ENCODE results near the gene CGB5. TPM values are rescaled to one million over a fixed set of nuclear protein-coding genes. Genes with fewer than 3 reads are reported as not detected.
"Not testable (repeated sequence)": the region's sequence is repeated elsewhere in the genome, so short reads cannot be mapped to it uniquely, and the experiment has no call there.

The CGB5 gene
- total RNA-seq, 1 donor from 2014 or later = not detected

DNA sequence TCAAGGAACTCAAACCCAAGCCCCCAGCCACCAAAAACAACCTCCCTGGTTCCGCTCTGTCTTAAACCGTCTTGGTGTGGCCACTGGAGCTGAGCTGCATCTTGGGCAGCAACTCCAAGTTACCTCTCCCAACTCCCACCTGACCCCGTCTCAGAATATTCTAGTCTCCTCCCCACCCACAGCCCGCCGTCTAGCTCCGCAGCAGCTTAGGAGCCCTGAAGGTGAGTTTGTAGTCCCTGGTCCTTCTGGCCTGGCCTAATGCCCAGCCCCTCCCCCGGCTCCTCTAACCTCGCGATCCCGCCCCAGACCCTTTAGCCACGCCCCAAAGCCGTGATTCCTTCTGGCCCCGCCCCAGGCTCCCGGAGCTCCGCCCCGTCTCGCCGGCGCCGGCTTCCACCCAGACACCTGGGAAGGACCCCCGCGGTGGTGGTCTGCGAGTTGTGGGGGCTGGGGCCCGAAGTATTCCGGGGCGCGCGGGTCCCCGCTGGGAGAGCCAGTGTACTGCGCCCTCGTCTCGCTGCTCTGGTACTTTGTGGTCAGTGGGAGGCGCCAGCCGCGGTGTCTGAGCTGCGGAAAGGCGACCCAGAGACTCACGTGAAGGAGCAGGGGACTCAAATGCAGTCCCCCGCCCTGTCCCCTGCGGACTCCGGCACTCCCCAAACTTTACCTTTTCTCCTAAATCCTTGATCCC, 24.3 kb upstream of the CGB5 start:
- ATAC-seq (peak; percentile 64), DNase-seq (ENCODE audit: missing footprints) (peak; percentile 76)
- intact Hi-C loops (cut with DNase I) = loop anchor here (5.0 kb wide), 1 partner anchor 68 kb away; the partner anchor contains the start of gene SNRNP70

DNA sequence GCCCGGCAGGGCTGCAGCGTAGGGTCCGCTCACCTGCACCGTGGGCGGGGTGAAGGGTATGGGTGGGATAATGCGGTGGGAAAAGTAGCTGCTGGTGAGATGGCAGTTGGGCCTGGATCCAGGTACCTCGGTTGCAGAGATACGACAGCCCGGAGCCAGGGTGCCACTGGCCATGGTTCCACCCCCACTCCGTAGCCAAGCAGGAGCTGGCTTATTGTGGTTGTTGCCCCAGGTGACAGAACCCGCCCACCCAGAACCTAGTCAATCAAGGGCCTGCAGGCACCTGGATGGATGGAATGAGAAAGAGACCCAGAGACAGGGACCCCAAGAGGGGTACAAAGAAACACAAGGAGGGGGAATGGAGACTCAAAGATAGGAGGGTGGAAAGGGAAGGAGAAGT, 23.3 kb upstream of the CGB5 start:
- ATAC-seq = no peak

DNA sequence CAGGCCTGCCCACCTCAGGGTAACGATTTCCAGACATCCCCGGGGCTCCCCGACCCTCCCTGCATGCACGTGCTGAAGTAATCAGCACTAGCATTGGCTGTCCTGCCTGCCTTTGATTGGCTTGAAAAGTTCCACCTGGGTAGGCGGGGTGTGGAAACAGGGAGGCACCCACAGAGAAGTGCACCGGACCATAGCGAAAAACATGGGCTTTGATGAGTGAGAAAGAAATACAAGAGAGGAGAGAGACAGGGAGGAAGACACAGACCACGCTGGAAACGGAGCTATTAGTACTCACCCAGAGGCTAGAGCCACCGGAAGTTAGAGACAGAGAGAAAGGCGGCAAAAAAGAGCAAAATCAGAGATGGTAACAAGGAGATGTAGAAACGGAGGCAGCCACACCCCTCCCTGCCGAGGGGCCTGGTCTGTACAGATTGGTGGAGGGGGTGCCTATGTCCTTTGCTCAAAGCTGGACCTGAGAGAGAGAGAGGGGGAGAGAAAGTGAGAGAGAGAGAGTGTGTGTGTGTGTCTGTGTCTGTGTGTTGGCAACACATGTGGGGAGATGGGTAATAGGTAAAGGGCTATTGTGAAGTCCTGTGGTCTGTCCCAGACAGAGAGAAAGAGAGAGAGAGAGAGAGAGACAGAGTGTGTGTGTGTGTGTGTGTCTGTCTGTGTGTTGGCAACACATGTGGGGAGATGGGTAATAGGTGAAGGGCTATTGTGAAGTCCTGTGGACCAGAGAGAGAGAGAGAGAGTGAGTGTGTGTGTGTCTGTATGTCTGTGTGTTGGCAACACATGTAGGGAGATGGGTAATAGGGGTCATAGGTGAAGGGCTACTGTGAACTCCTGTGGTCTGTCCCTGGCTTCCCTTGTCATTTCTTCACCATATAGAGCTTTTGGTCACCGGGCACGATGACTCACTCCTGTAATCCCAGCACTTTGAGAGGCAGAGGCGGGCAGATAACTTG, 22.4 kb upstream of the CGB5 start:
- ATAC-seq = no peak
- no peak for DNase-seq (ENCODE audit: missing footprints)
- intact Hi-C loops (cut with DNase I) = no loop called here

More for the DNA sequence above, 23.3 kb upstream of the CGB5 start:
- DNase-seq (ENCODE audit: missing footprints) = no peak
- intact Hi-C loops (cut with DNase I) = no loop called here

- DNase-seq (ENCODE audit: missing footprints) = no peak
- intact Hi-C loops (cut with DNase I) = no loop called here
- no peak for ATAC-seq
These were observed 21.5 kb upstream of the CGB5 start for GRCh38 chr19:49022116-49022515.

DNA sequence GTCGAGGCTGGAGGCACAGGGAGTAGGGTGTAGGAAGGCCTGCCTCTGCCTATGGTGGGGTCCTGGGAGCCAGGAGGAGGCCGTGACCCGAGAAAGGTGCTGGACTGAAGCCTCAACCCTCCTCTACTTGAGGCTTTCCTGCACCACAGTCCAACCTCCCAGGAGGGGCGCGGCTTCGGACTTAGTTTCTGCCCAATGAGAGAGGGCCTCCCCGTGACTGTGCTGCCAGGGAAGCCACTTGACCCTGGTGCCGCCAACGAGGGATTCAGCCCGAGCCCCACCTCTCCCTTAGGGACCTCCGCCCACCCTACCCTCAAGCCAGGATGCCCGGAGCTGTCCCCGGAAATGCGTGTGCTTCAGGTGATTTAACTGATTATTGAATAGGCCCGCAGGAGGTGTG, 19.4 kb upstream of the CGB5 start, which contains the start of gene CGB3:
Gene CGB3, minus strand, starts transcription at position 101 of the 400 bp plus-strand sequence. CDS start 362 bp downstream, outside the sequence.
- intact Hi-C loops (cut with DNase I); DNase-seq (ENCODE audit: missing footprints); ATAC-seq: not testable (repeated sequence)

- ATAC-seq; intact Hi-C loops (cut with DNase I); DNase-seq (ENCODE audit: missing footprints): not testable (repeated sequence)
These were observed 18.6 kb upstream of the CGB5 start for GRCh38 chr19:49025088-49025487.

- intact Hi-C loops (cut with DNase I); ATAC-seq; DNase-seq (ENCODE audit: missing footprints): not testable (repeated sequence)
These were observed 18.0 kb upstream of the CGB5 start for GRCh38 chr19:49025599-49025998.

DNA sequence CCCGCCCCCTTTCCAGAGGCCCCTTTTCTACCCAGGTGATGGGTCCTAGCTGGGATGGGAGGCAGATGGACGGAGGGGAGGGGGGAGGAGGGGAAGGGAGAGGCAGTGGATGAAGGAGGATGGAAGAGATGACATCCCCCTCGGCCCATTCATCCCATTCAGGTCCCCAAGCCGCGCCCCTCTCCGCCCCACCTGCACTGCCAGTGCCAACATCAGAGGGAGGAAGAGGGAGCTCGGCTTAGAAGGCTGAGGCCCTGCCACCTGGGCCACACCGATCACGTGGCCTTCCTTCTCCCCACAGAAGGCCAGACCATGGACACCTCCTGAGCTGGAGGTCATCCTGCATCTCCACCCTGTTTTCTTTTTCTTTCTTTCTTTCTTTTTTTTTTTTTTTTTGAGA, 15.0 kb upstream of the CGB5 start:
- DNase-seq (ENCODE audit: missing footprints); ATAC-seq; intact Hi-C loops (cut with DNase I): not testable (repeated sequence)

DNA sequence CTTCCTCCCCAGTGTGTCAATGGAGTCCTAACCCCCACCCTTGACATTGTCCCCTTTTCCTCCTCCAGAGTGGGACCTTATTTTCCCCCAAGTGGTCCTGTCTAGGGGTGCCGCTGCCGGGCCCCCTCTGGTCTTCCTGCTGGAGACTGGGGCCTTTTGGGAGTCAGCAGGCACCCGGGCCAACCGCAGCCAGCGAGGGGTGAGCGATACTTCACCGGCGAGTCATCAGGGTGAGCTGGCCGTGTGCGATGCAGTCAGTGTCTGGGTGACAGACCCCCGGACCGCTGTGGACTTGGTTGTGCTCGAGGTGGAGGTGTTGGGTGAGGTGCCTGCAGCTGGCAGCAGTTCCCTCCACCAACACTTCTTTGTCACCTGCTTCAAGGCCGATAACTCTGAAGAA, 13.9 kb upstream of the CGB5 start:
- intact Hi-C loops (cut with DNase I); DNase-seq (ENCODE audit: missing footprints); ATAC-seq: not testable (repeated sequence)

- ATAC-seq; DNase-seq (ENCODE audit: missing footprints); intact Hi-C loops (cut with DNase I): not testable (repeated sequence)
These were observed 13.3 kb upstream of the CGB5 start for GRCh38 chr19:49030323-49030722.

GRCh38 chr19:49031642-49032301, 11.9 kb upstream of the CGB5 start, which contains the start of gene CGB2:
TSS of gene CGB2 (plus strand) at chr19:49031890. CDS start at chr19:49032096, 206 bp downstream.
- DNase-seq (ENCODE audit: missing footprints); intact Hi-C loops (cut with DNase I); ATAC-seq: not testable (repeated sequence)

- intact Hi-C loops (cut with DNase I); ATAC-seq; DNase-seq (ENCODE audit: missing footprints): not testable (repeated sequence)
These were observed 6.8 kb upstream of the CGB5 start, which contains the start of gene CGB1 for GRCh38 chr19:49036815-49037214. TSS of gene CGB1 (minus strand) at chr19:49036895. CDS start at chr19:49036711, 184 bp downstream.

DNA sequence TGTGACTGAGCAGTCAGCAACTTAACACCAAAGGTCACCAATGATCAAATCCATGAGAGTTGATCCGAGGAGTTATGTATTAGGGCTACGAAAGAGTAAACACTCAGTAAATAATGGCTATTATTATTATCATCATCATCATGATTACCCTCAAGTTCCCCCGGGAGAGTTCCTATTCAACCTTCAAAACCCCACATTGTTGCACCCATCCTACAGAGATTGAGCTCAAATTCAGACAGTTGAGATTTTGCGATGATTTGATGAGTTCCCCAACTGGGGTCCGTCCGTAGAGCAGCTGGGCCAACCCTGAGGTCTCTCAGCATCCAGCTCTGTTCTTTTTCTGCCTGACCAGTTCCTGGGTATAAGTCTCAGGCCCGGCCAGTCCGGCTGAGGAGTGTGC, 5.5 kb upstream of the CGB5 start:
- DNase-seq (ENCODE audit: missing footprints); intact Hi-C loops (cut with DNase I); ATAC-seq: not testable (repeated sequence)

DNA sequence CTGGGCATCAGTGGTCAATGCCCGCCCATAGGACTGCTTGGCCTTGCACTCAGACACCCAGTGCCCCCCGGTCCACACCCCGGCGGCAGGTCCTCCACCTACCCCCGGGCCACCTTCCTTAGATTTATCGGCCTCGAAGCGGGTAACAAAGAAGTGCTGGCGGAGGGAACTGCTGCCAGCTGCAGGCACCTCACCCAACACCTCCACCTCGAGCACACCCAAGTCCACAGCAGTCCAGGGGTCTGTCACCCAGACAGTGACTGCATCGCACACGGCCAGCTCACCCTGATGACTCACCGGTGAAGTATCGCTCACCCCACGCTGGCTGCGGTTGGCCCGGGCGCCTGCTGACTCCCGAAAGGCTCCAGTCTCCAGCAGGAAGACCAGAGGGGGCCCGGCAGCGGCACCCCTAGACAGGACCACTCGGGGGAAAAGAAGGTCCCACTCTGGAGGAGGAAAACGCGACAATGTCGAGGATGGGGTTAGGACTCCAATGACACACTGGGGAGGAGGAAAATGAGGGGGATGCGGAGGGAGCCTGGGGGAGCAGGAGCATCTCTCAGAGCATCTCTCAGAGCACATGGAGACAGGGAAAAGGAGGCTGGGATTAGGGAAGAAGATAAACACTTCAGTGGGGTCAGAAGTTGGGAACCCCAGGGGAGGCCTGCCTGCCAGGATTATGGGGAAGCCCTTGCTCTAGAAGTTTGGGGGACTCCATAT, 4.9 kb upstream of the CGB5 start:
- intact Hi-C loops (cut with DNase I); DNase-seq (ENCODE audit: missing footprints); ATAC-seq: not testable (repeated sequence)

- intact Hi-C loops (cut with DNase I); DNase-seq (ENCODE audit: missing footprints); ATAC-seq: not testable (repeated sequence)
These were observed 3.9 kb upstream of the CGB5 start for GRCh38 chr19:49039736-49040135.

DNA sequence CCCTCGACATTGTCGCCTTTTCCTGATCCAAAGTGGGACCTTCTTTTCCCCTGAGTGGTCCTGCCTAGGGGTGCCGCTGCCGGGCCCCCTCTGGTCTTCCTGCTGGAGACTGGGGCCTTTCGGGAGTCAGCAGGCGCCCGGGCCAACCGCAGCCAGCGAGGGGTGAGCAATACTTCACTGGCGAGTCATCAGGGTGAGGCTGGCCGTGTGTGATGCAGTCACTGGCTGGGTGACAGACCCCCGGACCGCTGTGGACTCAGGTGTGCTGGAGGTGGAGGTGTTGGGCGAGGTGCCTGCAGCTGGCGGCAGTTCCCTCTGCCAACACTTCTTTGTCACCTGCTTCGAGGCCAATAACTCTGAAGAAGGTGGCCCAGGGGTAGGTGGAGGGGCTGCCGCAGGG, 1.5 kb upstream of the CGB5 start:
- intact Hi-C loops (cut with DNase I) = no loop called here
- DNase-seq (ENCODE audit: missing footprints) (no peak), ATAC-seq (no peak)

- DNase-seq (ENCODE audit: missing footprints); intact Hi-C loops (cut with DNase I); ATAC-seq: not testable (repeated sequence)
These were observed 982 bp upstream of the CGB5 start for GRCh38 chr19:49042666-49043065.

DNA sequence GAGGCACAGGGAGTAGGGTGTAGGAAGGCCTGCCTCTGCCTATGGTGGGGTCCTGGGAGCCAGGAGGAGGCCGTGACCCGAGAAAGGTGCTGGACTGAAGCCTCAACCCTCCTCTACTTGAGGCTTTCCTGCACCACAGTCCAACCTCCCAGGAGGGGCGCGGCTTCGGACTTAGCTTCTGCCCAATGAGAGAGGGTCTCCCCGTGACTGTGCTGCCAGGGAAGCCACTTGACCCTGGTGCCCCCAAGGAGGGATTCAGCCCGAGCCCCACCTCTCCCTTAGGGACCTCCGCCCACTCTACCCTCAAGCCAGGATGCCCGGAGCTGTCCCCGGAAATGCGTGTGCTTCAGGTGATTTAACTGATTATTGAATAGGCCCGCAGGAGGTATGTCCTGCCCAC, 5.4 kb downstream of the CGB5 start, which contains the start of gene CGB8:
Gene CGB8, minus strand, starts transcription at position 101 of the 400 bp plus-strand sequence. CDS start 372 bp downstream, outside the sequence.
- DNase-seq (ENCODE audit: missing footprints); ATAC-seq; intact Hi-C loops (cut with DNase I): not testable (repeated sequence)
